ENCODE results near the gene LRIT1.
A peak's percentile ranks its signal among the peaks of the same experiment; 100 is the strongest.

LRIT1 gene

GRCh38 chr10:84214046-84214572 is 27.2 kb downstream of the LRIT1 start:
- no peak for DNase-seq (ENCODE audit: low read depth)

- no peak for DNase-seq (ENCODE audit: low read depth)
Observed at GRCh38 chr10:84213076-84213475, 28.3 kb downstream of the LRIT1 start.

GRCh38 chr10:84212014-84212413 is 29.3 kb downstream of the LRIT1 start:
- no peak for DNase-seq (ENCODE audit: low read depth)

DNA sequence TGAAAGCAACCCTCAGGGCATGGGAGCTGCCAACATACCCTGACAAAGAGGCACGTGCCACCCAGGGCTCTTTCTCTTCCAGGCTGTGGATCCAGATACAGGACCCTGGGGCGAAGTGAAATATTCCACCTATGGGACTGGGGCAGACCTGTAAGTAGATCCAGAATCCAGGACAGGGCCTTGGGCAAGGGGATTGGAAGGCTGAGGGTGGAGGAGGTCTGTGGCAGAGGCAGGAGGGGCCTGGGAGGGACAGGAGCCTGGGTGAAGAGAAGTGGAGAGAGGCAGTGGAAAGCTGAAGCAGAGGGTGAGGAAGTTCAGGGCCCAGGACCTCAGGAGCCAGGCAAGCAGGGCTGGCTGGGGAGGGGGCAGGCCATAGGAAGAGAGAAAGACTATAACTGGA is 29.8 kb downstream of the LRIT1 start:
- no peak for DNase-seq (ENCODE audit: low read depth)

- no peak for DNase-seq (ENCODE audit: low read depth)
Observed at GRCh38 chr10:84208023-84208422, 33.3 kb downstream of the LRIT1 start.

GRCh38 chr10:84205853-84206525 is 35.4 kb downstream of the LRIT1 start:
- no peak for DNase-seq (ENCODE audit: low read depth)

- DNase-seq (ENCODE audit: low read depth), result peak; percentile 56
Observed at GRCh38 chr10:84205049-84205852, 36.1 kb downstream of the LRIT1 start.

DNA sequence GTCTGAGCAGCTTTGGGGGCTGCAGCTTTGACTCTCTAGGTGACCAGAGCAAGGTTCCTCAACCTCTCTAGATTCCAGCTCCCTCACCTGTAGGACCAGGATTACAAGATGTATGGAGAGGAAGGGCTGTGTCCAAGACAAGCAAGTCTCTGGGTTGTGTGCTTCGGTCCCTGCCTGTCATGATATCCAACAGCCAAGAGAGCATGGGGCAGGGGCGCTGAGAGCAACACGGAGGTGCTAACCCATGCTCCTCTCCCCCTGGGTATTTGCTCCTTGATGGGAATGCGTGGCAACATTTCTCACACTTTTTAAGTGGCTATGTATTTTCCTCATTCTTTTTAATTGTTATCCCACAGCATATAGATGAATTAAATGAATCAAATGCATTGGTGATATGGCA is 36.7 kb downstream of the LRIT1 start:
- no peak for DNase-seq (ENCODE audit: low read depth)

GRCh38 chr10:84204122-84204521 is 37.2 kb downstream of the LRIT1 start:
- DNase-seq (ENCODE audit: low read depth), result no peak

GRCh38 chr10:84202349-84202748 is 39.0 kb downstream of the LRIT1 start:
- no peak for DNase-seq (ENCODE audit: low read depth)

DNA sequence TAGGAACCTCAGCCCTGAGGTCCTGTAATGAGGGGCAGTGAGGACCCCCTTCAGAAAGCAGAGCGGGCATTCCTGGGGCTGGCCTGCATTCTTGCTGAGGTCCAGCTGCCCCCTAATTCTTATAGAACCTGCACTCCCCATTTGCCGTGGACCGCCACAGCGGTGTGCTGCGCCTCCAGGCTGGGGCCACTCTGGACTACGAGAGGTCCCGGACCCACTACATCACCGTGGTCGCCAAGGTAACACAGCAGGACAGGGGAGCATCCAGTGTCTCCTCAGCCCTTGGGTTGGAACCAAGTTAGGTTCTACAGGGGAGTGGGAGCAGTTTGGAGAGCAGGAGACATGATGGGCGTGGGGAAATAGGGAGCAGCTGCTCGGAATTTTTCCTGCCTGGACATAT is 39.7 kb downstream of the LRIT1 start:
- no peak for DNase-seq (ENCODE audit: low read depth)

- no peak for DNase-seq (ENCODE audit: low read depth)
Observed at GRCh38 chr10:84201244-84201606, 40.1 kb downstream of the LRIT1 start.

GRCh38 chr10:84200537-84201243 is 40.7 kb downstream of the LRIT1 start:
- DNase-seq (ENCODE audit: low read depth), result no peak

DNA sequence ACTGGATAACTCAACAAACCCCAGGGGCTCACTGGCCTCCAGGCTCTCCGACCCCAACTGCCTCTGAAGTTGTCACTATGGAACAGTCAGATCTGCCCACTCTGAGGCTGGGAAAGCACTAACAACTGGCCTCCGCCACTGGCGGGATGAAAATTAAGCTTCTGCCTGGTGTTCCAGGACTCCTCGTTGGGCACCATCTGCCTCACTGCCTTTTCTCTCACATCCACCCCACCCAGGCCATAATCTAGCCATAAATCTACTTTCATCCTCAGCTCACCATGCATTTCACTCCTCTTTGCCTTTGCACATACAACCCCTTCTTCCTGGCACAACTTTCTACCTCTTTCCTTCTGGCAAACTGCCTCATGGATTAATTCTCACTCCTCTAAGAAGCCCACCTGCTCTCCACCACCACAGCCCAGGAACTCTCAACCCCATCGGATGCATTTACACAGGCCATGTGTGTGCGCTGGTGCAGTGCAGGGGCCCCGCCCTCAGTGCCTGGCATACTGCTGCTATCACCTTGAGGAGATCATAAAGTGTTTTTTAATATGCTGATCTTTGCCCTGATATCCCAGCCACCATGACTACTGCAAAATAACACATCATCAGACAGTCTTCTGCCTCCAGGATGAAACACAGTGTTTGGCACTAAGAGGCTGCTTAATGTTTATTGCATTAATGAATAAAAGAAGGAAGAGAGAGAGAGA is 43.0 kb downstream of the LRIT1 start:
- DNase-seq (ENCODE audit: low read depth), result no peak

DNA sequence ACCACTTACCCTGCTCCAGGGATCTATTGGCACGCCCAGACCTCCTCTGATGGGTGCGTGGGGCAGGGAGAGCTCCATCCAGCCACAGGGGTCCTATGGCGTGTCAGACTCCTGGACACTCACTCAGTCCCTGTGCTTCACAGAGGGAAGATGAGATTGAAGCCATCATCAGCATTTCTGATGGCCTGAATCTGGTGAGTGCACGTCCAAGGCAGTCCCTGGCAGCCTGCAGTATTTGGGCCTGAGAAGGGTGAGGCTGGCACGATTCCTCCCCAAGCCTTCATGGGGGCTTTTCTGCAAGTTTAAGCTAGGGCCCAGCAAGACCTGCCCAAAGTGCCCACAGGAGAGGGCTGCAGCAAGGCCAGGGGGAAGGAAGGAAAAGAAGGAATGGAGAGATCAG is 43.7 kb downstream of the LRIT1 start:
- DNase-seq (ENCODE audit: low read depth), result no peak

- no peak for DNase-seq (ENCODE audit: low read depth)
Observed at GRCh38 chr10:84196941-84197340, 44.4 kb downstream of the LRIT1 start.

- no peak for DNase-seq (ENCODE audit: low read depth)
Observed at GRCh38 chr10:84196083-84196482, 45.3 kb downstream of the LRIT1 start.

GRCh38 chr10:84195044-84195830 is 46.1 kb downstream of the LRIT1 start:
- DNase-seq (ENCODE audit: low read depth), result no peak

DNA sequence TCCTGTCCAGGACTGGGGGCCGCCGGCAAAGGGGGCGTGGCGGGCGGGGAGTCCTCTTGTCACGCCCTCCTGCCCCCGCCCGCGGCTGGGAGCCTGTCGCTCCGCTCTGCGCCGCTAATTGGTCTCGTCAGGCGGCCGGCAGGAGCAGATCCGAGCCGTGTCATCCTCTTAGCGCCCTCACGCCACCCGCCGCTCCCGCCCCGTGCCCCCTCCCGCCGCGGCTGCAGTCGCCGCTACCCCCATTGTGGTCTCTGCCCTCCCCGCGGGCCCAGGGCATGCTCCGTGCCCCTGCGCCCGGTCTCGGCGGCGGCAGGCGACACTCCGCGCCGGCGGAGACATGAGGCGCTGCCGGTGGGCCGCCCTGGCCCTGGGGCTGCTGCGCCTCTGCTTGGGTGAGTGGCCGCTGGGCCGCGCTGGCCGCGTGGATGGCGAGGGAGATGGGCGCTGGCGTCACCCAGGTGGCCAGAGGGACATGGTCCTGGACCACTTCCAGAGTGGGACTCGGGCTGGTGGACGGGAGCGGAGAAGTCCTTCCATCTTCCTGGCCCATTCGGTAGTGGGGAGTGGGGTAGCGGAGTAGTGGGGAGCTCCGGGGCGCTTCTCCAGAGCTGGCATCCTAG is 46.8 kb downstream of the LRIT1 start, which contains the start of gene CDHR1:
Gene CDHR1 (plus strand): TSS at position 114 of the 620 bp plus-strand sequence. CDS start 224 bp downstream, at position 338.
- DNase-seq (ENCODE audit: low read depth), result peak; percentile 32

- no peak for DNase-seq (ENCODE audit: low read depth)
Observed at GRCh38 chr10:84193846-84194423, 47.4 kb downstream of the LRIT1 start.

All from activated T-cell treated with anti-CD3 and anti-CD28 coated beads for 48 hours (primary cell).